Measurements from ENCODE around the gene GLRX. TPM values are rescaled to one million over a fixed set of nuclear protein-coding genes. Genes with fewer than 3 reads are reported as not detected.
A peak's percentile ranks its signal among the peaks of the same experiment; 100 is the strongest.

GLRX gene
- total and polyA plus RNA-seq, 2 donors (not counting 1 experiment from before 2014, with no cell fraction given): 91.8 to 429 TPM

DNA sequence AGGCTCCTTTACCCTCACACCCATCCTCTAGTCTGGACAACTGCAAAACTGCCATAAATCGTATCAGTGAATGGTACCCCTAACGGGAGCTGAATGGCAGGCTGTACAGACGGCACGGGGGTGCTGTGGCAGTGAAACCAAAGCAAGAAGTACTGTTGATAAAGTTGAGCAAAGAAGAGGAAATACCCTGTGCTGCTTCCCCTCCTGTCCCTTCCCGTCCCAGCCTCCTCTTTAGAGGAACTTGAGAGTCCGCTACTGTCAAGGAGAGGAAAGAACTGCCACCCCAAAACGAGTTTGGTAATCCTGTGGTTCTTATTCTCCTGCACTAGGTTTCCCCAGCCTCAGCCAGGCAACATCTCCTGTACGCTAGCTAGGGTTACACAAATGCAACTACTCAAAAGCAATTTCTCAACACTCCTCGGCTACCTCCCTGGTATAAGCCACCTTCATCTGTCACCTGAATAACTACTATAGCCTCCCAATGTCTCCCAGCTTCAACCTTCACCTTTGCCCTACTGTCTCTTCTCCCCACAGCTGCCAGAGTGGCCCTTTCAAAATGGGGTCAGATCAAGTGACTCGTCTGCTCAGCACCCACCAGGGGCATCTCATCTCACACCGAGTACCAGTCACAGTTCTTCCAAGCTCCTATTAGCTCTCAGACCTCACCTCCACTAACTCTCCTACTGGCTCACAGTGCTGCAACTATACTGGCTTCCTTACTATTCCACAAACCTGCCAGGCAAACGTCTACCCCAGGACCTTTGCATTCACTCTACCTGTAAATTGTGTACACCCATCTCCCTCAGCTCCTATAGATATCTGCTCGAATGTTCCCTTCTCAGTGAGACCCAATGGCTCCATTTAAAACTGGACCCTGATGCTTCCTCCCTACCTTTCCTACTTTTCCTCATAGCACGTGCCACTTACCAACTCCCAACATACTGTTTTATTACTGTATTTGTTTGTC is 4.1 kb downstream of the GLRX start:
- Histone ChIP-seq H3K4me1 (ENCODE audit: control insufficient read depth, extremely low read depth, insufficient read depth, low read length) (peaks cover 4% of the 10 kb centered on the region), H3K4me3 (replicated peaks in 1 of 4; ENCODE audit: control extremely low read depth in 1 of 4, insufficient read depth in 1 of 4, low read depth in 3 of 4, low read length in 4 of 4) (peak overlapping the region; percentile 2 to 94 (median 24)), H3K79me2 (ENCODE audit: control insufficient read depth, insufficient read depth, low read length) (peaks cover 52% of the 10 kb centered on the region), H3K9ac (ENCODE audit: insufficient read depth, low read length) (peak overlapping the region; percentile 29), H3K9me3 (ENCODE audit: control insufficient read depth, insufficient read depth, low read depth, low read length) (no peaks in the 10 kb centered on the region), H3K27ac (ENCODE audit: insufficient read depth, low read length) (no peak overlapping the region), H2AFZ (ENCODE audit: low read length) (no peak overlapping the region), H3K27me3 (ENCODE audit: control insufficient read depth, insufficient read depth, low read length) (no peaks in the 10 kb centered on the region), H3K36me3 (ENCODE audit: control insufficient read depth, insufficient read depth, low read length) (peaks cover 3% of the 10 kb centered on the region), H4K20me1 (ENCODE audit: control insufficient read depth, extremely low read depth, insufficient read depth, low read length) (no peaks in the 10 kb centered on the region), H3K4me2 (ENCODE audit: extremely low read depth, insufficient read depth, low read length) (peak overlapping the region; percentile 70)
- TF ChIP-seq CTCF (conservative IDR thresholded peaks at IDR 0.05 in 1 of 2, IDR thresholded peaks at IDR 0.05 in 1 of 2; ENCODE audit: low read depth in 1 of 2, low read length in 2 of 2) (no peak), EZH2 (IDR thresholded peaks at IDR 0.05; ENCODE audit: low read length, missing control alignments) (no peak)
- DNase-seq (ENCODE audit: low read depth in 2 of 2): no peak

DNA sequence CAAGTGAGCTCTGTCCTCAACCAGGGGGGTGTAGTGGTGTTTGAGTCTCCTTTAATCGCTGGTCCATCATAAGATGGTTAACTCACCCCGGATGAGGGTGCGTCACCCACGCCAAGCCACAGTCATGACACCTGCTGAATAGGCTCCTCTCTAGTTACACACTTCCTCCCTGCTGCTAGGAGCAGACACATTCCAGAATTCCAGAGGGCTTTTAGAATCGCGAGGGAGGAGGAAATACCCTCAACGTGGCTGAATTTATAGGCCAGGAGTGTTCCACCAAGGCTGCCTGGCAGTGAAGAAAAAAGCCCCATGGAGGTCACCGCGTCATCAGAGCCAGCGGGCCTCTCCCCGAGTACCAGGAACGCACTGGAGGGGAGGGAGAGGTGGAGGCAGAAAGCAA is 5.1 kb downstream of the GLRX start:
- Histone ChIP-seq H3K4me2 (ENCODE audit: extremely low read depth, insufficient read depth, low read length) (no peak overlapping the region), H3K9me3 (ENCODE audit: control insufficient read depth, insufficient read depth, low read depth, low read length) (no peaks in the 10 kb centered on the region), H3K4me3 (replicated peaks in 1 of 4; ENCODE audit: control extremely low read depth in 1 of 4, insufficient read depth in 1 of 4, low read depth in 3 of 4, low read length in 4 of 4) (peak overlapping the region in 1 of 4 experiments; percentile 94), H3K4me1 (ENCODE audit: control insufficient read depth, extremely low read depth, insufficient read depth, low read length) (no peaks in the 10 kb centered on the region), H3K79me2 (ENCODE audit: control insufficient read depth, insufficient read depth, low read length) (peaks cover 51% of the 10 kb centered on the region), H3K36me3 (ENCODE audit: control insufficient read depth, insufficient read depth, low read length) (peaks cover 3% of the 10 kb centered on the region), H3K27me3 (ENCODE audit: control insufficient read depth, insufficient read depth, low read length) (no peaks in the 10 kb centered on the region), H4K20me1 (ENCODE audit: control insufficient read depth, extremely low read depth, insufficient read depth, low read length) (no peaks in the 10 kb centered on the region), H3K27ac (ENCODE audit: insufficient read depth, low read length) (no peak overlapping the region), H2AFZ (ENCODE audit: low read length) (no peak overlapping the region), H3K9ac (ENCODE audit: insufficient read depth, low read length) (no peak overlapping the region)
- peak in 1 of 2 donors; percentile 94 for DNase-seq (ENCODE audit: low read depth in 2 of 2)
- TF ChIP-seq CTCF (conservative IDR thresholded peaks at IDR 0.05 in 1 of 2, IDR thresholded peaks at IDR 0.05 in 1 of 2; ENCODE audit: low read depth in 1 of 2, low read length in 2 of 2): no peak
- TF ChIP-seq EZH2 (IDR thresholded peaks at IDR 0.05; ENCODE audit: low read length, missing control alignments): no peak

GRCh38 chr5:95816776-95817175 is 5.8 kb downstream of the GLRX start:
- Histone ChIP-seq H3K79me2 (ENCODE audit: control insufficient read depth, insufficient read depth, low read length) (peaks cover 45% of the 10 kb centered on the region), H3K27me3 (ENCODE audit: control insufficient read depth, insufficient read depth, low read length) (no peaks in the 10 kb centered on the region), H3K9ac (ENCODE audit: insufficient read depth, low read length) (no peak overlapping the region), H4K20me1 (ENCODE audit: control insufficient read depth, extremely low read depth, insufficient read depth, low read length) (no peaks in the 10 kb centered on the region), H3K9me3 (ENCODE audit: control insufficient read depth, insufficient read depth, low read depth, low read length) (no peaks in the 10 kb centered on the region), H3K4me2 (ENCODE audit: extremely low read depth, insufficient read depth, low read length) (no peak overlapping the region), H3K4me3 (replicated peaks in 1 of 4; ENCODE audit: control extremely low read depth in 1 of 4, insufficient read depth in 1 of 4, low read depth in 3 of 4, low read length in 4 of 4) (no peak overlapping the region), H3K27ac (ENCODE audit: insufficient read depth, low read length) (no peak overlapping the region), H3K36me3 (ENCODE audit: control insufficient read depth, insufficient read depth, low read length) (peaks cover 3% of the 10 kb centered on the region), H3K4me1 (ENCODE audit: control insufficient read depth, extremely low read depth, insufficient read depth, low read length) (peaks cover 6% of the 10 kb centered on the region), H2AFZ (ENCODE audit: low read length) (no peak overlapping the region)
- TF ChIP-seq EZH2 (IDR thresholded peaks at IDR 0.05; ENCODE audit: low read length, missing control alignments) (no peak), CTCF (conservative IDR thresholded peaks at IDR 0.05 in 1 of 2, IDR thresholded peaks at IDR 0.05 in 1 of 2; ENCODE audit: low read depth in 1 of 2, low read length in 2 of 2) (no peak)
- DNase-seq (ENCODE audit: low read depth in 2 of 2): no peak
